ENCODE results near the gene PROCR. TPM values are rescaled to one million over a fixed set of nuclear protein-coding genes. Genes with fewer than 3 reads are reported as not detected.

PROCR gene
- 50.8 and 120 TPM in 2 replicates for total RNA-seq

GRCh38 chr20:35171753-35172433, at the start of gene PROCR:
Gene PROCR (plus strand): TSS chr20:35172072. CDS start chr20:35172155, 83 bp downstream.

GRCh38 chr20:35146920-35147574, 24.8 kb upstream of the PROCR start, which contains the start of gene EDEM2:
Gene EDEM2 (minus strand): TSS chr20:35147336. CDS start chr20:35147258, 78 bp downstream.

GRCh38 chr20:35226126-35226883, 54.4 kb downstream of the PROCR start, which contains the start of gene MMP24:
Gene MMP24 (plus strand): TSS chr20:35226690. CDS start chr20:35226739, 49 bp downstream.

Other genes starting within 250 kb of the PROCR start
- gene GSS, start 216.3 kb upstream of the PROCR start, total RNA-seq = 53.2 and 63.9 TPM in 2 replicates
- gene MYH7B, start 216.2 kb upstream of the PROCR start, total RNA-seq = under 0.01 and 0.18 TPM in 2 replicates
- 52.8 and 59.5 TPM in 2 replicates for gene TRPC4AP, start 79.3 kb upstream of the PROCR start, total RNA-seq
- gene EDEM2, start 24.7 kb upstream of the PROCR start, total RNA-seq = 74.4 and 105 TPM in 2 replicates
- 0.14 and 0.37 TPM in 2 replicates for gene MMP24, start 54.6 kb downstream of the PROCR start, total RNA-seq
- gene MMP24OS, start 106.0 kb downstream of the PROCR start, total RNA-seq = 14.2 and 26.2 TPM in 2 replicates
- 89.0 and 110 TPM in 2 replicates for gene EIF6, start 112.7 kb downstream of the PROCR start, total RNA-seq
- gene FAM83C, start 120.4 kb downstream of the PROCR start, total RNA-seq = not detected in 2 replicates
- gene UQCC1, start 239.9 kb downstream of the PROCR start, total RNA-seq = 22.0 and 22.5 TPM in 2 replicates

Data from smooth muscle cell of bladder (primary cell).